ENCODE results near the gene TUBB3. TPM values are rescaled to one million over a fixed set of nuclear protein-coding genes. Genes with fewer than 3 reads are reported as not detected.
A peak's percentile ranks its signal among the peaks of the same experiment; 100 is the strongest.

Gene TUBB3
- total RNA-seq, 1 donor from 2014 or later = 2.1 TPM

DNA sequence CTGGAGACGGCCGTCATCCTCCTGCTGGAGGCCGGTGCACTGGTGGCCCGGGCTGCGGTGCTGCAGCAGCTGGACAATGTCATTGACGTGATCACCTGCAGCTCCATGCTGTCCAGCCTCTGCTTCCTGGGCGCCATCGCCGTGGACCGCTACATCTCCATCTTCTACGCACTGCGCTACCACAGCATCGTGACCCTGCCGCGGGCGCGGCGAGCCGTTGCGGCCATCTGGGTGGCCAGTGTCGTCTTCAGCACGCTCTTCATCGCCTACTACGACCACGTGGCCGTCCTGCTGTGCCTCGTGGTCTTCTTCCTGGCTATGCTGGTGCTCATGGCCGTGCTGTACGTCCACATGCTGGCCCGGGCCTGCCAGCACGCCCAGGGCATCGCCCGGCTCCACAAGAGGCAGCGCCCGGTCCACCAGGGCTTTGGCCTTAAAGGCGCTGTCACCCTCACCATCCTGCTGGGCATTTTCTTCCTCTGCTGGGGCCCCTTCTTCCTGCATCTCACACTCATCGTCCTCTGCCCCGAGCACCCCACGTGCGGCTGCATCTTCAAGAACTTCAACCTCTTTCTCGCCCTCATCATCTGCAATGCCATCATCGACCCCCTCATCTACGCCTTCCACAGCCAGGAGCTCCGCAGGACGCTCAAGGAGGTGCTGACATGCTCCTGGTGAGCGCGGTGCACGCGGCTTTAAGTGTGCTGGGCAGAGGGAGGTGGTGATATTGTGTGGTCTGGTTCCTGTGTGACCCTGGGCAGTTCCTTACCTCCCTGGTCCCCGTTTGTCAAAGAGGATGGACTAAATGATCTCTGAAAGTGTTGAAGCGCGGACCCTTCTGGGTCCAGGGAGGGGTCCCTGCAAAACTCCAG, 3.4 kb upstream of the TUBB3 start:
- H3K4me1 ChIP-seq = peaks cover 67% of the 10 kb centered on the region
- H3K4me3 ChIP-seq = no peak overlapping the region
- TF ChIP-seq, protein P1, sequence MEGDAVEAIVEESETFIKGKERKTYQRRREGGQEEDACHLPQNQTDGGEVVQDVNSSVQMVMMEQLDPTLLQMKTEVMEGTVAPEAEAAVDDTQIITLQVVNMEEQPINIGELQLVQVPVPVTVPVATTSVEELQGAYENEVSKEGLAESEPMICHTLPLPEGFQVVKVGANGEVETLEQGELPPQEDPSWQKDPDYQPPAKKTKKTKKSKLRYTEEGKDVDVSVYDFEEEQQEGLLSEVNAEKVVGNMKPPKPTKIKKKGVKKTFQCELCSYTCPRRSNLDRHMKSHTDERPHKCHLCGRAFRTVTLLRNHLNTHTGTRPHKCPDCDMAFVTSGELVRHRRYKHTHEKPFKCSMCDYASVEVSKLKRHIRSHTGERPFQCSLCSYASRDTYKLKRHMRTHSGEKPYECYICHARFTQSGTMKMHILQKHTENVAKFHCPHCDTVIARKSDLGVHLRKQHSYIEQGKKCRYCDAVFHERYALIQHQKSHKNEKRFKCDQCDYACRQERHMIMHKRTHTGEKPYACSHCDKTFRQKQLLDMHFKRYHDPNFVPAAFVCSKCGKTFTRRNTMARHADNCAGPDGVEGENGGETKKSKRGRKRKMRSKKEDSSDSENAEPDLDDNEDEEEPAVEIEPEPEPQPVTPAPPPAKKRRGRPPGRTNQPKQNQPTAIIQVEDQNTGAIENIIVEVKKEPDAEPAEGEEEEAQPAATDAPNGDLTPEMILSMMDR (IDR thresholded peaks at IDR 0.05; ENCODE audit: borderline replicate concordance) = no peak
- intact Hi-C loops (cut with micrococcal nuclease) = no loop called here
- DNase-seq = no peak
- no peaks in the 10 kb centered on the region for H3K9me3 ChIP-seq (replicated peaks)
- H3K27ac ChIP-seq (replicated peaks) = no peak overlapping the region
- peaks cover 38% of the 10 kb centered on the region for H3K27me3 ChIP-seq (ENCODE audit: low read depth)
- H3K36me3 ChIP-seq = no peaks in the 10 kb centered on the region

DNA sequence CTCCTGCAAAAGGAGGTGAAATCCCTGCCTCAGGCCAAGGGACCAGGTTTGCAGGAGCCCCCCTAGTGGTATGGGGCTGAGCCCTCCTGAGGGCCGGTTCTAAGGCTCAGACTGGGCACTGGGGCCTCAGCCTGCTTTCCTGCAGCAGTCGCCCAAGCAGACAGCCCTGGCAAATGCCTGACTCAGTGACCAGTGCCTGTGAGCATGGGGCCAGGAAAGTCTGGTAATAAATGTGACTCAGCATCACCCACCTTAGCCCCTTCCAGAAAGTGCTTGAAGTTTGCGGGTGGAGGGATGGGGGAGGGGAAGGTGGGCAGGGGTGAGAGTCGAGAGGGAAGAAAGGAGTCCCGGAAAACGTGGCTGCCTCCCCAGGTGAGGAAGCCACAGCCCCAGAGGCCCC, 2.4 kb upstream of the TUBB3 start:
- Histone ChIP-seq H3K36me3 (no peaks in the 10 kb centered on the region), H3K27me3 (ENCODE audit: low read depth) (peaks cover 48% of the 10 kb centered on the region), H3K4me1 (peaks cover 73% of the 10 kb centered on the region), H3K4me3 (no peak overlapping the region), H3K27ac (replicated peaks) (peak overlapping the region; percentile 93), H3K9me3 (replicated peaks) (no peaks in the 10 kb centered on the region)
- no peak for DNase-seq
- TF ChIP-seq, protein P1 (IDR thresholded peaks at IDR 0.05; ENCODE audit: borderline replicate concordance) = no peak
- intact Hi-C loops (cut with micrococcal nuclease) = no loop called here

DNA sequence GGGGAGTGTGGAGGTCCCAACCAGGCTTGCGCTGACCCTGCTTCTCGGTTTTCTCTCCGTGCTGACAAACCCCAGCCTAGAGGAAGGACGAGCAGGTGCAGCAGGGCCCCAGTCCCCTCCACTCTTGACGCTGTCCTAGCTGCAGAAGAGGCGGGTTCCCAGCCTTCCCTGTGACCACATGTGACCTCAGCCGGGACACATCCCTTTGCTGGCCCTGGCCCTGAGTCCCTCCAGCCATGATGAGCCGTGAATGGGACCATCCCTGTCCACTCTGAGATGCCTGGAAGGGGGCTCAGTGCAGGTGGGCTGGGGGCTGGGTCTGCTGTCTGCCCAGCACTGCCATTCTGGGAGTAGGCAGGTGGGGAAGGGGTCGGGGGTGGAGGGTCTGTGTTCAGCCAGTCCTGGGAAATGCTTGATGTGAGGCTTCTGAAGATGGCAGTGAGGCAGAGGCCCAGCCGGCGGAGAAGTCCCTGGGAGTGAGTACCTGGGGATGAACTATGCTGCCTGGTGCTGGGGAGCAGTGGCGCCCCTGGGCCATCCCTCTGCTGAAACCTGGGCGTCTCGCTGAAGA, 1.9 kb upstream of the TUBB3 start:
- Histone ChIP-seq H3K36me3 (no peaks in the 10 kb centered on the region), H3K27ac (replicated peaks) (peak overlapping the region; percentile 93), H3K27me3 (ENCODE audit: low read depth) (peaks cover 53% of the 10 kb centered on the region), H3K4me1 (peaks cover 78% of the 10 kb centered on the region), H3K9me3 (replicated peaks) (no peaks in the 10 kb centered on the region), H3K4me3 (peak overlapping the region; percentile 77)
- TF ChIP-seq, protein P1 (IDR thresholded peaks at IDR 0.05; ENCODE audit: borderline replicate concordance) = no peak
- DNase-seq = no peak
- intact Hi-C loops (cut with micrococcal nuclease) = no loop called here

DNA sequence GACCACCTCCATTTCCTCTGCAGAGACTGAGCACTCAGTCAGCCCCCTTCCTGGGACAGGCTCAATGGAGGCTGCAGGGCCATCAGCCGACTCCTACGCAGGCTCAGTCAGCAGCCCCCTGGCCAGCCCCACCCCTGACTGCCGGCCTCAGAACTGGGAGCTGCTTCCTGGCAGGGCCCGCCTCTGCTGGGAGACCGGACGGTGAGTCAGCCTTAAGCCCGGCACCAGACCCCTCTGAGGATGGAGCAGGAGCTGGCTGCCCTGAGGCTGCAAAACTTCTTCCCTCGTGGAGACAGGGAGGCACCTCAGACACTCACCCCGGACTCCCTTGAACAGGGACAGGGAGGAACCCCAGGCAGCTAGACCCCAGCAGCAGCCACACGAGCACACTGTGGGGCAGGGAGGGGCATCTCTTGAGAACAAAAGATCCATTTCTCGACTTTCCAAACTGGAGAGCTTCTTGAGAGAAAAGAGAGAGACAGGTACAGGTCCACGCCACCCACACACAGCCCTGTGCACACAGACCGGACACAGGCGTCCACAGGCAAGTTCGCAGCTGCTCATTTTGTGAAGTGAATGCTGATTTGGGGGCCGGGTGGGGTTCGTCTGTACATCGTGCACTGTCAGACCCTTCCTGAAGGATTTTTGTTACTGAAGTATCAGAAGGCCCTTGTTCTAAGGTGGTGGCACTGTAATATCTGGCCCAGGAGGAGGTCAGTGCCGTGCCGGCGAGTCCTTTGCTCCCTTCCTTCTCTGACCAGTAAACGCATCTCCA, 1.3 kb upstream of the TUBB3 start:
- H3K4me1 ChIP-seq = peaks cover 84% of the 10 kb centered on the region
- H3K36me3 ChIP-seq = no peaks in the 10 kb centered on the region
- no peaks in the 10 kb centered on the region for H3K9me3 ChIP-seq (replicated peaks)
- peak overlapping the region; percentile 93 for H3K27ac ChIP-seq (replicated peaks)
- peaks cover 58% of the 10 kb centered on the region for H3K27me3 ChIP-seq (ENCODE audit: low read depth)
- TF ChIP-seq, protein P1 (IDR thresholded peaks at IDR 0.05; ENCODE audit: borderline replicate concordance) = no peak
- peak overlapping the region; percentile 77 for H3K4me3 ChIP-seq
- intact Hi-C loops (cut with micrococcal nuclease) = no loop called here
- DNase-seq = peak; percentile 82

DNA sequence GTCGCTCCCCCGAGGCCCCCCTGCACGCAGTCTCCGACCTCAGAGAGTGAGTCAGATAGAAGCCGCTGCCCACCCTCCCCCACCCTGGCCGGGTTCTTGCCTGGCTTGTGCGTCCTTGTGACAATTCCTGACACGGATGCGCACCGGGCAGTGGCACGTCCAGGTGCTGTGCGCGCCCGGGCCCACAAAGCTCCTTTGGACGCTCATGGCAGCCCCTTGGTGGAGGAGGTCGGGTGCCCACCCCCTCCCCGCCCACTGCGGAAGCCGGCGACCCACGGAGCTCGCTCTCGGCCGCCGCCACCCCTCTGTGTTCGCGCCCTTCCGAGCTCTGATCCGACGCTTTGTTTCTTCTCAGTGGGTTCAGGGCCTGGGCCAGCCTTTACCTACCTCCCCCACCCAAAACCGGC, 662 bp upstream of the TUBB3 start:
- peak overlapping the region; percentile 77 for H3K4me3 ChIP-seq
- intact Hi-C loops (cut with micrococcal nuclease) = no loop called here
- H3K4me1 ChIP-seq = peaks cover 79% of the 10 kb centered on the region
- no peaks in the 10 kb centered on the region for H3K9me3 ChIP-seq (replicated peaks)
- peaks cover 59% of the 10 kb centered on the region for H3K27me3 ChIP-seq (ENCODE audit: low read depth)
- TF ChIP-seq, protein P1 (IDR thresholded peaks at IDR 0.05; ENCODE audit: borderline replicate concordance) = no peak
- H3K27ac ChIP-seq (replicated peaks) = peak overlapping the region; percentile 93
- H3K36me3 ChIP-seq = no peaks in the 10 kb centered on the region
- peak; percentile 69 for DNase-seq
